IPS-18c (cell line): ENCODE measurements around the gene MUC20.
"Not testable (repeated sequence)": the region's sequence is repeated elsewhere in the genome, so short reads cannot be mapped to it uniquely, and the experiment has no call there.

Experiments used
- H3K4me3 ChIP-seq: 2 replicates; pipeline ENCODE4 v1.7.0; 2013; ENCODE audit warnings: low read depth, mild to moderate bottlenecking, low read length, moderate library complexity; ENCODE audit not compliant: insufficient read depth
- H3K9me3 ChIP-seq: one replicate; pipeline ENCODE4 v1.6.1; 2013; ENCODE audit warnings: mild to moderate bottlenecking, low read length, moderate library complexity; ENCODE audit not compliant: control insufficient read depth, insufficient read depth

The MUC20 gene

DNA sequence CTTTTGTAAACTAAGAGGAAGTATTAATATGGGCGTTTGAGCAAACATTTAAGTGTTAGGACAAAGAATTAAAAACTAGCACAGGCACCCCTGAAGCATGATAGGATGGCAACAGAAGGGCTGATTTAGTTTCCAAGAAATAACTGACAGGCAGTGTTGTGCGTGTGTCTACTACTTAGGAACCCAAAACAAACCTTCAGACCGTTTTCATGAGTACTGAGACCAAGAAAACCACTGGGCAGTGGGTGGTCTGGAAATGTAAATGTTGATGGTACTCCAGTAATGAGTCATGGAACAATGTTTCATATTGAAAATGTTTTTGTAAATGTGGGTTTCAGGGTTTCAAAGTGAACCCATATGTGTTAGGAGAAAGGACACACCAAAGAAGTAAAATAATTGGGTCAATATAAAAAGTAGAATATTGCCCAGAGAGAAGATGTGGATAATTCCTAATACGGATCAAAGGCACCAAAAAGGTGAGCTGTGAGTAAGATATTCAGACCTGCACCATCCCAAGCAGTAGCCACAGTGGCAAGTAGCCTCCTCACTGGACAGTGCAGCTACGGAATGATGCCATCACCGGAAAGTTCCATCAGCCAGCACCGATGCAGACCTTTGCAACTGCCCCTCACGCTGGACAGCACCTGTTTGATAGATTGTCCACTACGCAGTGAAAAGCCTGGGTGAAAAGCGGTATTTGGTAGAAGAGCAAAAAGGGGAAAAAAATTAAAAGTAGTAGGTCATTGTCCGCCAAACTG, 29.0 kb upstream of the MUC20 start:
- not testable (repeated sequence) for H3K9me3 ChIP-seq, H3K4me3 ChIP-seq

DNA sequence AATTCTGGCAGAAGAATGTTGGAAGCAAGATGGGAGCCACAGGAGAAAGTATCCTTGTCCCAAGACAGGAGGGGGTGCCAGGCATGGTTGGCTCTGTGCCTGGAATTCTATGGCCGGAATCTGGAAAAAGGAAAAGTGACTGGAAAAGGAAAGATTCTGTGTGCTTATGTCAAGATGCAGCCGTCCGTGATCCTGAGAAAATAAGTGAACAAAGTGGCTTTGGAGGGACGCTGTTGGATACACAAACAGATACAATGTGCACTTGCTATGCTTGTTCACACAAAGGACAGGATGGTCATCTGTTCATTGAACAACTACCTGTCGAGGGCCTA, 28.5 kb upstream of the MUC20 start:
- H3K9me3 ChIP-seq, result peaks cover 2% of the 10 kb centered on the region
- no peak overlapping the region for H3K4me3 ChIP-seq

DNA sequence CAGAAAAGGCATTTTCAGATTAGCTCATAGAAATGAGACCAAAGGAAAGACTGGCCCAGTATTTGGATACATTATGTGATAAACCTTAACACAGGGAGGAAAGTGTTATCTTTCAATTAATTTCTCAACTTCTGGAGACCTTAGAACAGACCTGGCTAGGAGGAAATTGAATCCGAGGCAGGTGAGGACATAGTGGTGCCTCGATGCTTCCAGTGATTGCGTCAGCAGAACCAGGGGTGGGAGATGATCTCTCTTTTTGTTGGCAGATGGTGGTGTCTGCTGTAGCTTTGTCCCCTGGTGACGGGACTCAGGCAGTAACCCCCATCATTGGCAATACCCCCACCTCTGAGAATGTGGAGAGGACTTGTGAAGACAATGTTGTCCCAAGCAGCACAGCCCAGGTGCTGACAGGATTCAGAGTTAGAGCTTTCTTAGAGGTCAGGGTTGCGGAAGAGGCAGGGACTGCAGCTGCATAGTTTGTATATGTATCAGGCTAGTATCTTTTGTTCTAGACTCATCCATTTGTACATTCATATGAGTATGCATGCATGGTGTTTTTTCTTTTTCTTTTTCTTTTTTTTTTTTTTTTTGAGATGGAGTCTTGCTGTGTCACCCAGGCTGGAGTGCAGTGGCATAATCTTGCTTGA, 27.9 kb upstream of the MUC20 start:
- no peak overlapping the region for H3K4me3 ChIP-seq
- peaks cover 2% of the 10 kb centered on the region for H3K9me3 ChIP-seq

DNA sequence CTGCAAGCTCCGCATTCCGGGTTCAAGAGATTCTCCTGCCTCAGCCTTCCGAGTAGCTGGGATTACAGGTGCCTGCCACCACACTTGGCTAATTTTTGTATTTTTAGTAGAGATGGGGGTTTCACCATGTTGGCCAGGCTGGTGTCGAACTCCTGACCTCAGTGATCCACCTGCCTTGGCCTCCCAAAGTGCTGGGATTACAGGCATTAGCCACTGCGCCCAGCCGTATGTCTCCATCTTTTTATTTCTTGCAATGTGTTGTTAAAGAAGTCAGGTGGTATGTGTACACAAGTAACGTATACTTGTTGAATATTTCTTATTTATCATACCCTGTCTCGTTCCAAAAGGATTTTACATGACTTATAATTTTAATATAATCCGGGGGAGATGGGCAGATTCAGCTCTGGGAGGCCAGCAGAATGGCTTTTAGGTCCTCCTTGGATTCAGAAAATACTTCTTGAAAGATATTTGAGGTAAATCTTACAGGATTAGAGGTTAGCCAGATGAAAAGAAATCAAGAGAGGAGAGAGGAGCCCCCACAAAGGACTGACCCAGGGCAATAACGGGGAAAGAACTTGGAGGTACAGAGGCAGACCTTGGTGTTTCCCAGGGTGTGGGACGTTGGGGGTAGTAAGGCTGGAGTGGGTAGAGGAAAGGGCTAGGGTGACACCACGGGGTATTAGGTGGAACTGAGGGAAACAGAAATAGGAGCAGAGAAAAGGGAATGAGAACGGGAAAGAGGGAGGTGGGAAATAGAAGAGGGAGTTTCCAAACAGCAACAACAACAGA, 27.2 kb upstream of the MUC20 start:
- peaks cover 2% of the 10 kb centered on the region for H3K9me3 ChIP-seq
- no peak overlapping the region for H3K4me3 ChIP-seq

DNA sequence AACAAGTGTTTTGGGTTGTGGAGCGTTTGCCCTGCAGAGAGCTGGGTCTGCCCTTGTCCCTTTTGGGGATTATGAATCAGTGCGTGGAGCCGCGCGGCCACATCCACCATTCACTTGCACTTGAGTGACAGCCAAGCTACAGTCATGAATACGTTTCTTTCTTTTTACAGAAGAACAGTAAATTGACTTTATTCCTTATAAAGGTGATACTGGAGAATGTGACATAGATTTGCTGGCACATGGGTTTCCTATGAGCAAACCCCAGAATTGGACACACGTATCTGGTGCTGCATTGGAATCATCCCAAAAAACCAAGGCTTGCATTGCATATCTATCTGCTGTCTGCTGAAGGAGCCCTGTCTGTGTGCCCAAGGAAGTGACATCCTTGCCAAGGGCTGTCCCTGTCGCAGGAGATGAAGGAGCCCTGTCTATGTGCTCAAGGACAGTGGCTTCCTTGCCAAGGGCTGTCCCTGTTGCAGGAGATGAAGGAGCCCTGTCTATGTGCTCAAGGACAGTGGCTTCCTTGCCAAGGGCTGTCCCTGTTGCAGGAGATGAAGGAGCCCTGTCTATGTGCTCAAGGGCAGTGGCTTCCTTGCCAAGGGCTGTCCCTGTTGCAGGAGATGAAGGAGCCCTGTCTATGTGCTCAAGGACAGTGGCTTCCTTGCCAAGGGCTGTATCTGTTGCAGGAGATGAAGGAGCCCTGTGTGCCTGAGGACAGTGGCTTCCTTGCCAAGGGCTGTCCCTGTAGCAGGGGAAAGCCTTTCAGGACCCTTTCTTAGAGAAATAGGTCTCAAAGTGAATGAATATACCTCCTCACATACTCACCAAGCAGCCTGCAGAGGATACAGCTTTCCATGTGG, 26.3 kb upstream of the MUC20 start:
- H3K9me3 ChIP-seq, H3K4me3 ChIP-seq: not testable (repeated sequence)

DNA sequence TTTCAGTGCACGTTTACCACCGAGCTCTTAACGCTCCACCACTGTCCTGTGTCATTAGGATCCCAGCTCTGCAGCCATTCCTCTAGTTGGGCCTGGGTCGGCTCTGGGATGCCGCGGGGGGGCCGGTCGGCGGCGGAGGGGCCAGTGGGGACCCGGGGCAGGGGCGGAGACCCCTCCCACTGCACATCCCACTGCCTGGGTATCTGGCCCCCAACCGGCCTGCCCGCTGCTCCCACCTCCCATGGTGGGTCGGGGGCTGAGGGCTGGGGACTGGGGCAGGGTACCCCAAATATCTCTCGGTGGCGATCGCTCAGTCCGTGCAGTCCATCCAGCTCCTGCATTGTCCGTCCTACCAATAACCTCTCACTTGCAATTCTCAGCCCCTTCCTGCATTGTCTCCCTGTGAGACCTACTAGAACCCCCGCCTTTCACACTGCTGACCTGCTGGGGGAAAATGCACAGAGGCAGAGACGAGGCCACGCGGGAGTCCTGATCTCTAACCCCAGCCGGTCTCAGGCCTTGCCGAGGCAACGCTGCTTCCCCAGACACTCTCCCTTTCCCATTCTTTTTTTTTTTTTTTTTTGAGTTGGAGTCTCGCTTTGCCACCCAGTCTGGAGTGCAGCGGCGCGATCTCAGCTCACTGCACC, 24.0 kb upstream of the MUC20 start:
- Histone ChIP-seq H3K9me3 (no peaks in the 10 kb centered on the region), H3K4me3 (no peak overlapping the region)

DNA sequence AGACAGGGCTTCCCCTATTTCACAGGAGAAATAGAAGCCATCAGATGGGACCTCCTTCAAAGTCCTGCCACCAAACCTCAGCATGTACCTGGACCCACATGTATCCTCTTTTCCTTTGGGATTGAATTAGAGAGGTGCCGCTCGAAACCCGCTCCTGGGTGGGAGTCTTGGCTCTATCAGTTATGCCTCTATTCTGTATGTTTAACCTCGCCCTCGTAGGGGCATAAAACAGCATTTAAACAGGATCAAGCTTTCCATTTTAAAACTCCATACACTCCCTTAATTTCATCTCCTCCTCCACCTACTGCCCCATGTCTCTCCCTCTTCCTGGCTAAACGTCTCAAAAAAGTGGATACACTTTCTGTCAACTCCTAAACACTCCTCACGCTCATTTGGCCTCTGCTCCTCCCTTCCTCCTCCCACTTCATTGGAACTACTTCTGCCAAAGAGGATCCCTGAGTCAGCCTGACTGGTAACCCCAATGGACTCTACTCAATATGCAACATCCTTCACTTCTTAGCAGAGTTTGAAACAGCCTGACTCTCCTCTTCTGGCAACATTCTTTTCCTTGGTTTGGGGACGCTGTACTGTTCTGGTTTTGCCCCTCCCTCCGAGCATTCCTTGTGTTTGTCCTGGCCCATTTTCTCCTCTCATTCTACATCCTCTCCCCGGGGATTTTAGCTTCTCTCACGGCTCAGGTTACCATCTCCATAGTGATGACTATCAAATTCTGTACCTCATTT, 23.0 kb upstream of the MUC20 start:
- Histone ChIP-seq H3K4me3 (no peak overlapping the region), H3K9me3 (no peaks in the 10 kb centered on the region)

DNA sequence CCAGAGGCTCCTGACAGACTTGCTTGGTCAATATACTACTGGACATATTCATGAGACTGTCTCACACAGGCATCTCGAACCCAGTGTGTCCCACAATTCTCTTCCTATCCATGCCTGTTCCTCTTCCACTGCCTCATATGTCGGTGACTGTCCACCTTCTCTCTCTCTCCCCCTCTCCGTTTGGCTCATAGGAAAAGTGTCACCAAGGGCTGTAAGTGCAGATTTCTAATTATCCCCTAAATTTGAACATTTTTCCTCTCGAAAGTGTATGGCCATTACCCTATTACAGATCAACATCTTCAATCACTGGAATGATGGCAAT, 22.5 kb upstream of the MUC20 start:
- Histone ChIP-seq H3K9me3 (no peaks in the 10 kb centered on the region), H3K4me3 (no peak overlapping the region)

DNA sequence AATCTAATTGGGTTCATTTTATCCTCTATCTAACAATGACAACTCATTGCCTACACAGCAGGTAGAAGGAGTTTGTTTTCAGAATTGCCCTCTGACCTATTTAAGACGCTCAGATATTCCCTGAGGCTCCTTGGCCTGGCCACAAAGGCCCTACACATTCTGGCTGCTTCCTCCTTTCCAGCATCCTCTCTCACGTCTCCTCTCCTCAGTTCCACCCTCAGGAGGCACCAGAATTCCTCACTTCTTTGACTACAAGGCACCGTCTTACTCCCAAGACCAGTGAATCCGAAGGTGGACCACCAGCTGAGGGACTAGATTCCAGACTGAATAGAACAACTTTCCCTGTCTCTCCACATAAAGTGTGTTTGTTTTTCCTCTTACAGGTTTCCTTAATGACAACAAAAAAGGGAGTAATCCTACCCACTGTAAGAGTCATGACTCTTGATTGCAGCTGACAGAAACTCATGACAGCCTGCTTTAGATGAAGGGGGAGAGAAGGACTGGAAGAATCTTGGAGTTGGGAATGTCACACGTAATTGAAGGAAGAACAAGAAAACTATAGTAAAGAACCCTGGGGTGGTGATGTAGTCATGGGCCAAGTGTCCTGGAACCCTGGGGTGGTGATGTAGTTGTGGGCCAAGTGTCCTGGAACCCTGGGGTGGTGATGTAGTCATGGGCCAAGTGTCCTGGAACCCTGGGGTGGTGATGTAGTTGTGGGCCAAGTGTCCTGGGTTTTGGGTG, 22.0 kb upstream of the MUC20 start:
- H3K4me3 ChIP-seq, result no peak overlapping the region
- no peaks in the 10 kb centered on the region for H3K9me3 ChIP-seq

DNA sequence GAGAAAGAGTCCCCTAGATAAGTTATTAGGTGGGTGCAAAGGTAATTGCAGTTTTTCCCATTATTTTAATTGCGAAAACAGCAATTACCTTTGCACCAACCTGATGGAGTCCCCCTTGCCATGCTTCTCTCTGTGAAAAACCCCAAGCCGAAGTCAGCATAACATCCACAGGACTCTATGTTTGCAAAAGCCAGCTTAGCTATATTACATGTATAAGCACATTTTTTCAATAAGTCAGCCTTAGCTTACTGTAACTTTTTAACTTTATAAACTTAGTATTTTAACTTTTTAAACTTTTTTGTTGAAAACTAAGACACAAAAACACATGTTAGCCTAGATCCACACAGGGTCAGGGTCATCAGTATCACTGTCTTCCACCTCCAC, 21.4 kb upstream of the MUC20 start:
- H3K4me3 ChIP-seq, result no peak overlapping the region
- no peaks in the 10 kb centered on the region for H3K9me3 ChIP-seq

DNA sequence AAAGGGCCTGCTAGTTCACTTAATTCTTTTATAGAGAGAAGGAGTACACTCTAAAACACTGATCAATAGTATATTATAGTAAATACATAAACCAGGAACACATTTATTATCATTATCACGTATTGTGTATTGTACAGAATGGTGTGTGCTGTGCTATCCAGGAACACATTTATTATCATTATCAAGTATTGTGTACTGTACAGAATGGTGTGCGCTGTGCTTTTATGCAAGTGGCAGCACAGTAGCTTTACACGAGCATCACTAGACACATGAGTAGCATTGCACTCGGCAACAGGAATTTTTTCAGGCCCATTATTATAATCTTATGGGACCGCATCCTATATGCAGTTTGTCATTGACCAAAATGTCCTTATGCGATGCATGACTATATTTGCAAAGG, 20.9 kb upstream of the MUC20 start:
- H3K4me3 ChIP-seq, result no peak overlapping the region
- no peaks in the 10 kb centered on the region for H3K9me3 ChIP-seq

DNA sequence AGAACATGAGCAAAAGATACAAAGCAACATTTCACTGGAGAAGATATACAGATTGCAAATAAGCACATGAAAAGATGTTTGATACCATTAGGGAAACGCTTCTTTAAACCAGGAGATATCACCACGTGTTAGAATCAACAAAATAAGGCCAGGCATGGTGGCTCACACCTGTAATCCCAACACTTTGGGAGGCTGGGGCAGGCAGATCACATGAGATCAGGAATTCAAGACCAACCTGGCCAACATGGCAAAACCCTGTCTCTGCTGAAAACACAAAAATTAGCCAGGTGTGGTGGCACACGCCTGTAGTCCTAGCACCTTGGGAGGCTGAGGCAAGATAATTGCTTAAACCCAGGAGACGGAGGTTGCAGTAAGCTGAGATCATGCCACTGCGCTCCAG, 20.5 kb upstream of the MUC20 start:
- Histone ChIP-seq H3K9me3 (no peaks in the 10 kb centered on the region), H3K4me3 (no peak overlapping the region)

DNA sequence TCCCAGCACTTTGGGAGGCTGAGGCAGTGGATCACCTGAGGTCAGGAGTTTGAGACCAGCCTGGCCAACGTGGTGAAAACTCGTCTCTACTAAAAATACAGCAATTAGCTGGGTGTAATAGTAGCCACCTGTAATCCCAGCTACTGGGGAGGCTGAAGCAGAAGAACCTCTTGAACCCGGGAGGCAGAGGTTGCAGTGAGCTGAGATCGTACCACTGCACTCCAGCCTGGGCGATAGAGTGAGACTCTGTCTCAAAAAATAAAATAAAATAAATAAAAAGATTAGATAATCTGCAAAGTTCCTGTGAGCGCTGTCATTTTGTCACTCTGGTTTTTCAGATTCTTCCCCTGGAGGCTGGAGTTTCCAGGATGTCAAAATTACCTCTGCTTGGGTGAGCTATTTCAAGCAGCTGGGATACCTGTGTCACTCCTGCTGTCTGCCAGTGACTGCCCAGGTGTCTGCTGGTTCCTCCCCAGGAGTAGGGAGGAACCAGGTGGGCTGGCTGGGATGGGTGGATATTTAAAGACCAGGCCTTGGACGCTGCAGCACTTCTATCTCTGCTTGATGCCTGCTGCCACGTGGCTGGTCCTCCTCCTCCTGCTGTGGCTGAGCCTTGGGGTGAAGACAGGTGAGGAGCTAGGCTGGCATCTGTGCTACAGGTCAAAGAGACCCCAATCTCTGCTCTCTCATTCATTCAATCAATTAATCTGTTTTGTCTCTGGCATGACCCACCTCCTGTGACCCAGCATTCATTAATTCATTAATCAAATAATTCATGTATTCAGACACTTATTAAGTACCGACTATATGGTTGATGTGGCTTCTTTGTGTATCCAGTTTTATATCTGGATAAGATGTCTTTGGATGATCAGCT, 19.5 kb upstream of the MUC20 start:
- Histone ChIP-seq H3K9me3 (no peaks in the 10 kb centered on the region), H3K4me3 (no peak overlapping the region)

DNA sequence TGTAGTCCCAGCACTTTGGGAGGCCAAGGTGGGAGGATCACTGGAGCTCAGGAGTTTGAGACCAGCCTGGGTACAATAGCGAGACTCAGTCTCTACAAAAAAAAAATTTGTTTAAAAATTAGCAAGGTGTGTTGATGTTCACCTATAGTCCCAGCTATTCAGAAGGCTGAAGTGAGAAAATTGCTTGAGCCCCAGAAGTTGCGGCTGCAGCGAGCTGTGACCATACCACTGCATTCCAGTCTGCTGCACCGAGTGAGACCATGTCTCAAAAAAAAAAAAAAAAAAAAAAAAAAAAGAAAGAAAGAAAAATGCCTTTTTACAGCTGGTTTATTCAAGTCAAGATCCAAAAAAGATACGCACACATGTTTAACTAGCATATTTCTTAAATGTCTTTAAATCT, 17.0 kb upstream of the MUC20 start:
- Histone ChIP-seq H3K4me3 (no peak overlapping the region), H3K9me3 (no peaks in the 10 kb centered on the region)

DNA sequence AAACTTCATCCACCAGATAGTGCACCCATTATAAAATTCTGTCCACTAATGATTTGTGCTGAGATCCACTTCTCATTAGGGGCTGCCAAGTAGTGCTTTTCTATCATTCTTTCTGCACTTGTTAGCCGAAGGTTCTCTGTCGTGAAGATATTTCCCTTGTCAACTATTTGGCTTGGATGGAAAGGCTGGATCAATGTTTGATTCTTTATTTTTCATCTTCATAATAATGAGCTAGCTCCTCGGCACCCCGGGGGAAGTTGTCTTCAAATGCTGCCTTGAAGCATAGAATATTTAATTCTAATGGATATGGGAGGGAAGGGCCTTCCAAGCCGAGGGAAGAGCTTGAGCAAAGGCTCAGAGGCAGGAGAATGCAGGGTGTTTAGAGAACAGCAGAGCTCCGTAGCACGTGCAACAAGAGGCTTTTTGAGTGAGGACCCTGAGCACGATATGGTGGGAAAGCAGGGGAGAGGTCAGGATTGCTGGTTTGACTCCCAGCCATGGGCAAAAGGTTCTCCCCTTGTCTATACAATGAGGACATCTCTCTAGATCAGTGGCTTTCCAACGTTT, 16.3 kb upstream of the MUC20 start:
- no peak overlapping the region for H3K4me3 ChIP-seq

More for the DNA sequence above, 16.3 kb upstream of the MUC20 start:
- H3K9me3 ChIP-seq, result no peaks in the 10 kb centered on the region
